Neural cell (in vitro differentiated cells): ENCODE data around the gene TMEM30B. TPM values are rescaled to one million over a fixed set of nuclear protein-coding genes. Genes with fewer than 3 reads are reported as not detected.

Experiments used
- H2AFZ ChIP-seq: fragments of 200-600, 300-800 bp; sonication (generic), shearing (Covaris generic); 2 replicates; pipeline ENCODE4 v1.6.0; 2014; ENCODE audit warnings: low read depth, mild to moderate bottlenecking, antibody characterized with exemption, low read length, moderate library complexity
- H3F3A ChIP-seq: fragments of 200-600 bp; shearing (Covaris generic); 2 replicates; pipeline ENCODE4 v1.6.1; 2016; ENCODE audit warnings: mild to moderate bottlenecking, moderate library complexity, mixed read lengths, antibody characterized with exemption, low read length; ENCODE audit not compliant: insufficient read depth, poor library complexity, severe bottlenecking
- H3K27ac ChIP-seq: fragments of 200-600, 300-800 bp; sonication (generic), shearing (Covaris generic); 2 replicates; pipeline ENCODE4 v1.5.1; 2014; ENCODE audit warnings: mild to moderate bottlenecking, low read length, moderate library complexity
- H3K27me3 ChIP-seq: fragments of 300-800, 200-600 bp; sonication (generic), shearing (Covaris generic); 2 replicates; pipeline ENCODE4 v1.6.0; 2014; ENCODE audit warnings: mild to moderate bottlenecking, low read depth, low read length, moderate library complexity; ENCODE audit not compliant: insufficient read depth
- H3K36me3 ChIP-seq: fragments of 300-800, 200-600 bp; sonication (generic), shearing (Covaris generic); 2 replicates; pipeline ENCODE4 v1.5.1; 2014; ENCODE audit warnings: mild to moderate bottlenecking, antibody characterized with exemption, low read length, moderate library complexity; ENCODE audit not compliant: insufficient read depth
- H3K4me2 ChIP-seq: fragments of 300-800, 200-600 bp; sonication (generic), shearing (Covaris generic); 2 replicates; pipeline ENCODE4 v1.6.0; 2014; ENCODE audit warnings: mild to moderate bottlenecking, low read length
- H3K4me3 ChIP-seq: fragments of 300-800, 200-600 bp; sonication (generic), shearing (Covaris generic); 2 replicates; pipeline ENCODE4 v1.5.1; 2014; ENCODE audit warnings: mild to moderate bottlenecking, low read length, moderate library complexity
- H3K79me2 ChIP-seq: fragments of 200-600 bp; shearing (Covaris generic); replicated peaks from 2 replicates; pipeline ENCODE4 v1.6.0; 2014; ENCODE audit warnings: mild to moderate bottlenecking, low read length, moderate library complexity; ENCODE audit not compliant: insufficient read depth
- H3K9ac ChIP-seq: fragments of 300-800, 200-600 bp; sonication (generic), shearing (Covaris generic); 2 replicates; pipeline ENCODE4 v1.6.1; 2016; ENCODE audit warnings: mild to moderate bottlenecking, low read length, mixed read lengths
- H3K9me2 ChIP-seq: fragments of 200-600 bp; shearing (Covaris generic); 2 replicates; pipeline ENCODE4 v1.6.1; 2016; ENCODE audit warnings: mild to moderate bottlenecking, low read length, mixed read lengths; ENCODE audit not compliant: insufficient read depth
- H3K9me3 ChIP-seq: fragments of 200-600, 300-800 bp; sonication (generic), shearing (Covaris generic); 2 replicates; pipeline ENCODE4 v1.6.1; 2016; ENCODE audit warnings: mild to moderate bottlenecking, mixed run types, low read length, moderate library complexity, mixed read lengths
- H4K20me1 ChIP-seq: fragments of 200-600 bp; shearing (Covaris generic); 2 replicates; pipeline ENCODE4 v1.6.1; 2016; ENCODE audit warnings: mild to moderate bottlenecking, mixed run types; ENCODE audit not compliant: insufficient read depth
- CTCF ChIP-seq: fragments of 450-650 bp; IDR thresholded peaks from 2 replicates; pipeline ENCODE4 v1.5.1; 2014; ENCODE audit warnings: antibody characterized with exemption, mild to moderate bottlenecking, moderate library complexity; ENCODE audit not compliant: poor library complexity, severe bottlenecking
- EP300 ChIP-seq: fragments of 450-650 bp; conservative IDR thresholded peaks from 2 replicates; pipeline ENCODE4 v1.6.1; 2014; ENCODE audit warnings: antibody characterized with exemption, mild to moderate bottlenecking, moderate library complexity; ENCODE audit not compliant: poor library complexity, severe bottlenecking
- EZH2 ChIP-seq: fragments of 200-600, 300-800 bp; shearing (Covaris generic), sonication (generic); IDR thresholded peaks from 2 replicates; pipeline ENCODE4 v1.6.1; 2014; ENCODE audit warnings: antibody characterized with exemption, low read length, borderline replicate concordance, mild to moderate bottlenecking; ENCODE audit not compliant: insufficient read depth, poor library complexity, severe bottlenecking
- MXI1 ChIP-seq: fragments of 450-650 bp; conservative IDR thresholded peaks from 2 replicates; pipeline ENCODE4 v1.6.1; 2014; ENCODE audit warnings: antibody characterized with exemption, mild to moderate bottlenecking; ENCODE audit not compliant: poor library complexity, severe bottlenecking
- POLR2AphosphoS5 ChIP-seq: IDR thresholded peaks from 2 replicates; pipeline ENCODE4 v1.6.1; 2012
- RAD21 ChIP-seq: fragments of 450-650 bp; conservative IDR thresholded peaks from 2 replicates; pipeline ENCODE4 v1.6.1; 2014; ENCODE audit warnings: antibody characterized with exemption, mild to moderate bottlenecking, moderate library complexity
- REST ChIP-seq: IDR thresholded peaks from 2 replicates; pipeline ENCODE4 v1.6.1; 2012; ENCODE audit warnings: borderline replicate concordance
- SMC3 ChIP-seq: fragments of 450-650 bp; conservative IDR thresholded peaks from 2 replicates; pipeline ENCODE4 v1.6.1; 2014; ENCODE audit warnings: antibody characterized with exemption, mild to moderate bottlenecking, moderate library complexity; ENCODE audit not compliant: poor library complexity
- TAF1 ChIP-seq: IDR thresholded peaks from 2 replicates; pipeline ENCODE4 v1.6.1; 2012; ENCODE audit warnings: low read depth
- polyA plus RNA-seq: library from polyadenylated mRNA; depleted of rRNA; stranded (reverse); fragments of >200 nt; gene quantifications from 2 replicates; pipeline ENCODE4 v1.2.3, GENCODE V29; 2014

TMEM30B gene
- polyA plus RNA-seq, 1 donor from 2014 or later = 0.28 TPM

GRCh38 chr14:61329478-61330051, 48.4 kb upstream of the TMEM30B start:
- no peak overlapping the region for H2AFZ ChIP-seq
- H4K20me1 ChIP-seq = no peaks in the 10 kb centered on the region
- no peak overlapping the region for H3K27ac ChIP-seq
- no peaks in the 10 kb centered on the region for H3K36me3 ChIP-seq
- H3K4me3 ChIP-seq = no peak overlapping the region
- H3K9ac ChIP-seq = no peak overlapping the region
- no peak for TF ChIP-seq RAD21
- no peak for TF ChIP-seq EZH2
- no peak for TF ChIP-seq MXI1
- TF ChIP-seq EP300 = no peak
- no peak for TF ChIP-seq REST
- TF ChIP-seq SMC3 = no peak
- no peak for TF ChIP-seq CTCF
- TF ChIP-seq POLR2AphosphoS5 = no peak
- TF ChIP-seq TAF1 = no peak
- H3K4me2 ChIP-seq = no peak overlapping the region
- H3K27me3 ChIP-seq = peaks cover 5% of the 10 kb centered on the region
- H3K9me3 ChIP-seq = no peaks in the 10 kb centered on the region
- H3K9me2 ChIP-seq = no peaks in the 10 kb centered on the region
- H3K79me2 ChIP-seq = no peaks in the 10 kb centered on the region
- H3F3A ChIP-seq = no peaks in the 10 kb centered on the region

GRCh38 chr14:61328626-61329262, 47.6 kb upstream of the TMEM30B start:
- Histone ChIP-seq H3K9me3 (no peaks in the 10 kb centered on the region), H3F3A (no peaks in the 10 kb centered on the region), H3K27me3 (peaks cover 13% of the 10 kb centered on the region), H3K79me2 (no peaks in the 10 kb centered on the region), H2AFZ (no peak overlapping the region), H4K20me1 (no peaks in the 10 kb centered on the region), H3K4me3 (no peak overlapping the region), H3K27ac (no peak overlapping the region), H3K4me2 (no peak overlapping the region), H3K36me3 (no peaks in the 10 kb centered on the region), H3K9me2 (no peaks in the 10 kb centered on the region), H3K9ac (no peak overlapping the region)
- TF ChIP-seq RAD21 (no peak), EP300 (no peak), TAF1 (no peak), SMC3 (no peak), REST (no peak), EZH2 (no peak), CTCF (no peak), MXI1 (no peak), POLR2AphosphoS5 (no peak)
